Spleen (tissue), 11 donors: Measurements from ENCODE around the gene OTUD4. TPM values are rescaled to one million over a fixed set of nuclear protein-coding genes. Genes with fewer than 3 reads are reported as not detected.

Source experiments
- DNase-seq: peaks from one replicate; pipeline ENCODE4 v3.0.0-alpha.2; 2020
- H3K27ac ChIP-seq, 8 donors: fragments of 200-600 bp; sonication (generic) in 7 of 8; 1 replicate in 4 of 8; 2 replicates in 4 of 8; pipeline versions ENCODE4 v1.5.0 to v1.8.0; 2016 to 2021; ENCODE audit warnings: inconsistent platforms in 4 of 8, mild to moderate bottlenecking in 4 of 8, moderate library complexity in 1 of 8
- H3K27me3 ChIP-seq, 7 donors: fragments of 200-600 bp; sonication (generic) in 6 of 7; replicated peaks in 1 of 7; 1 replicate in 4 of 7; 2 replicates in 3 of 7; pipeline versions ENCODE4 v1.5.0 to v1.8.0; 2016 to 2021; ENCODE audit warnings: inconsistent platforms in 3 of 7, mild to moderate bottlenecking in 1 of 7
- H3K36me3 ChIP-seq, 6 donors: fragments of 200-600 bp; sonication (generic) in 5 of 6; 1 replicate in 4 of 6; 2 replicates in 2 of 6; pipeline versions ENCODE4 v1.5.0 to v1.8.0; 2016 to 2021; ENCODE audit warnings: inconsistent platforms in 2 of 6
- H3K4me1 ChIP-seq, 6 donors: fragments of 200-600 bp; sonication (generic) in 5 of 6; 1 replicate in 3 of 6; 2 replicates in 3 of 6; pipeline versions ENCODE4 v1.5.0 to v1.8.0; 2016 to 2021; ENCODE audit warnings: inconsistent platforms in 3 of 6
- H3K4me3 ChIP-seq, 8 donors: fragments of 200-600 bp; sonication (generic) in 7 of 8; 1 replicate in 4 of 8; 2 replicates in 4 of 8; pipeline versions ENCODE4 v1.5.0 to v1.8.0; 2016 to 2021; ENCODE audit warnings: inconsistent platforms in 4 of 8, mild to moderate bottlenecking in 4 of 8, moderate library complexity in 2 of 8
- H3K9me3 ChIP-seq, 8 donors: fragments of 200-600 bp; sonication (generic) in 7 of 8; 1 replicate in 4 of 8; 2 replicates in 4 of 8; pipeline versions ENCODE4 v1.5.0 to v1.8.0; 2016 to 2021; ENCODE audit warnings: inconsistent platforms in 4 of 8
- POLR2A ChIP-seq, 3 donors: fragments of 450-650 bp; IDR thresholded peaks; one replicate each; pipeline ENCODE4 v1.5.1; 2017; ENCODE audit warnings: antibody characterized with exemption in 3 of 3, mild to moderate bottlenecking in 1 of 3
- POLR2AphosphoS5 ChIP-seq, 3 donors: sonication (generic); formaldehyde crosslinking; IDR thresholded peaks; one replicate each; pipeline ENCODE4 v1.5.1; 2017; ENCODE audit warnings: antibody characterized with exemption in 3 of 3
- WGBS, 5 donors: extraction: QIAGEN DNeasy Blood & Tissue Kit in 3 of 5; methylation state at CpG; one replicate each; pipeline versions ENCODE4 v1.1.5 to v1.1.7; 2013 to 2018; 5-methylcytosine and 5-hydroxymethylcytosine counted together
- intact Hi-C: fragments of 100-400 bp; cut with DNase I; formaldehyde crosslinking; loops from one replicate; pipeline ENCODE4 v1.15.0; 2023; ENCODE audit warnings: low total_unique reads
- polyA plus RNA-seq, 3 donors: library from polyadenylated mRNA; stranded (reverse); fragments of 200-250 nt; gene quantifications; one replicate each; pipeline ENCODE4 v1.2.1, GENCODE V29; 2013
- total RNA-seq, 7 donors: library from RNA; depleted of rRNA in 3 of 7; stranded (reverse); fragments of >200 nt in 3 of 7; fragmentation: NEBNext Ultra II Directional in 4 of 7; extraction: Animal tissue kit (Norgen Biotek cat#: 25700) in 4 of 7; gene quantifications; one replicate each; pipeline versions ENCODE4 v1.1.0 to v1.2.1, GENCODE V29; 2016 to 2021
- TF ChIP-seq, protein P1 (sequence below), 11 experiments: fragments of 200-600 bp in 7 of 11; fragments of 450-650 bp in 4 of 11; sonication (generic) in 4 of 11; IDR thresholded peaks in 8 of 11; conservative IDR thresholded peaks in 3 of 11; 1 replicate in 7 of 11; 2 replicates in 4 of 11; pipeline versions ENCODE4 v1.4.0 to v1.8.0; 2016 to 2021; ENCODE audit warnings: antibody characterized with exemption in 11 of 11, inconsistent platforms in 4 of 11, mild to moderate bottlenecking in 1 of 11
- donor health status: healthy with polysubstance abuse.
- donor health status: DM: no; HTN: no; CAD: no; lungs with moderate emphysema.
- donor health status: DM: no; HTN: no; CAD: no.
- donor health status: Bipolar disorder and iron deficiency.
- donor health status: healthy.
- donor health status: DM: no; HTN: no; CAD: no.
- donor health status: DM: yes; HTN: yes; CAD: no.

Gene OTUD4
- total and polyA plus RNA-seq, 10 donors: 8.1 to 53.0 (median 44.1) TPM

- peak overlapping the region in 1 of 8 donors; percentile 2 for H3K27ac ChIP-seq
- H3K4me1 ChIP-seq: peaks cover 0 to 36% (median 10%) of the 10 kb centered on the region in 6 donors
- intact Hi-C loops: no loop called here
- 95 to 98% (median 97%) methylated on average over 2 of the region's 2 CpGs for WGBS, 5 donors
- no peaks in the 10 kb centered on the region for H3K27me3 ChIP-seq
- H3K4me3 ChIP-seq: no peak overlapping the region
- DNase-seq: no peak
- H3K9me3 ChIP-seq: no peaks in the 10 kb centered on the region
- peaks cover 0 to 93% (median 38%) of the 10 kb centered on the region in 6 donors for H3K36me3 ChIP-seq
- TF ChIP-seq, protein P1, sequence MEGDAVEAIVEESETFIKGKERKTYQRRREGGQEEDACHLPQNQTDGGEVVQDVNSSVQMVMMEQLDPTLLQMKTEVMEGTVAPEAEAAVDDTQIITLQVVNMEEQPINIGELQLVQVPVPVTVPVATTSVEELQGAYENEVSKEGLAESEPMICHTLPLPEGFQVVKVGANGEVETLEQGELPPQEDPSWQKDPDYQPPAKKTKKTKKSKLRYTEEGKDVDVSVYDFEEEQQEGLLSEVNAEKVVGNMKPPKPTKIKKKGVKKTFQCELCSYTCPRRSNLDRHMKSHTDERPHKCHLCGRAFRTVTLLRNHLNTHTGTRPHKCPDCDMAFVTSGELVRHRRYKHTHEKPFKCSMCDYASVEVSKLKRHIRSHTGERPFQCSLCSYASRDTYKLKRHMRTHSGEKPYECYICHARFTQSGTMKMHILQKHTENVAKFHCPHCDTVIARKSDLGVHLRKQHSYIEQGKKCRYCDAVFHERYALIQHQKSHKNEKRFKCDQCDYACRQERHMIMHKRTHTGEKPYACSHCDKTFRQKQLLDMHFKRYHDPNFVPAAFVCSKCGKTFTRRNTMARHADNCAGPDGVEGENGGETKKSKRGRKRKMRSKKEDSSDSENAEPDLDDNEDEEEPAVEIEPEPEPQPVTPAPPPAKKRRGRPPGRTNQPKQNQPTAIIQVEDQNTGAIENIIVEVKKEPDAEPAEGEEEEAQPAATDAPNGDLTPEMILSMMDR (IDR thresholded peaks at IDR 0.05 in 8 of 11, conservative IDR thresholded peaks at IDR 0.05 in 3 of 11): no peak
- TF ChIP-seq POLR2A (IDR thresholded peaks at IDR 0.05) (no peak), POLR2AphosphoS5 (IDR thresholded peaks at IDR 0.05) (no peak)
Measured at GRCh38 chr4:145167887-145168286, 12.5 kb downstream of the OTUD4 start.

DNA sequence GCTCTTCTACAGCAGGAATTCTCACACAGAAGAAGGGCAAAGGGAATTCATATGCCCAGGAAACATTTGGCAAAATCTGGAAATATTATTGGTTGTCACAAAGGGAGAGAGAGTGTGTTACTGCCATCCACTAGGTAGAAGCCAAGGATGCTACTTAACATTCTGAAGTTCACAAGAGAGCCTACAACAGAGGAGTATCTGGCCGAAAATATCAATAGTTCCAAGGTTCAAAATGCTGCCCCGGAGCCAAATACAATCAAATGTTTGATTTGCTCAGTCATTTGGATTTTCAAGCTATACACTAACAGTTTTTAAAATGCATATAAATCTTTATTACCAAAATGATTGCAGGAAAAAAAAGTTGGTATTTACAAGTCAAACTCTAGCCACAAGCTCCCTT, 18.8 kb downstream of the OTUD4 start:
- peaks cover 0 to 9% (median 0%) of the 10 kb centered on the region in 6 donors for H3K4me1 ChIP-seq
- intact Hi-C loops: no loop called here
- DNase-seq: no peak
- peaks cover 5 to 100% (median 52%) of the 10 kb centered on the region in 6 donors for H3K36me3 ChIP-seq
- H3K9me3 ChIP-seq: no peaks in the 10 kb centered on the region
- TF ChIP-seq, protein P1 (IDR thresholded peaks at IDR 0.05 in 8 of 11, conservative IDR thresholded peaks at IDR 0.05 in 3 of 11): no peak
- TF ChIP-seq POLR2AphosphoS5 (IDR thresholded peaks at IDR 0.05) (no peak), POLR2A (IDR thresholded peaks at IDR 0.05) (no peak)
- H3K27ac ChIP-seq: no peak overlapping the region
- H3K4me3 ChIP-seq: no peak overlapping the region
- WGBS, 5 donors: 42 to 46% (median 46%) methylated on average over 2 of the region's 2 CpGs
- no peaks in the 10 kb centered on the region for H3K27me3 ChIP-seq

DNA sequence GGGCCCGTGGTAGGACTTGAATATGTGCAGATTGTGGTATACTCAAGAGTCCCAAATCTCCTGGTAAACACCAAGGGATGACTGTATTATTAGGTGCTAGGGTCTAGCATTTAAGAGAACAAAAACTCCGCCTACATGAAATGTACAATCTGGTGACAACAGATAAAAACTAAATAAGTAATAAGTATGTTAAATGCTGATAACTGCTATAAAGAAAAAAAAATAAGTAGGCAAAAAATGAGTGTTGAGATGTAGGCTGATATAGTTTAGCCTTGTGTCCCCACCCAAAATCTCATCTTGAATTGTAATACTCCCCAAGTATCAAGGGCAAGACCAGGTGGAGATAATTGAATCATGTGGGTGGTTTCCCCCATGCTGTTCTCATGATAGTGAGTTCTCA, 23.4 kb downstream of the OTUD4 start:
- H3K36me3 ChIP-seq: peaks cover 2 to 100% (median 63%) of the 10 kb centered on the region in 6 donors
- peaks cover 0 to 34% (median 0%) of the 10 kb centered on the region in 6 donors for H3K4me1 ChIP-seq
- intact Hi-C loops: loop anchor here (10.0 kb wide), 3 partner anchors 52 to 458 kb away; partner anchors contain the start of gene MMAA
- WGBS, 5 donors: 89 to 98% (median 96%) methylated on average over 2 of the region's 2 CpGs
- no peak overlapping the region for H3K27ac ChIP-seq
- TF ChIP-seq, protein P1 (IDR thresholded peaks at IDR 0.05 in 8 of 11, conservative IDR thresholded peaks at IDR 0.05 in 3 of 11): no peak
- no peak for TF ChIP-seq POLR2A (IDR thresholded peaks at IDR 0.05)
- TF ChIP-seq POLR2AphosphoS5 (IDR thresholded peaks at IDR 0.05): no peak
- no peaks in the 10 kb centered on the region for H3K27me3 ChIP-seq
- no peak overlapping the region for H3K4me3 ChIP-seq
- no peaks in the 10 kb centered on the region for H3K9me3 ChIP-seq
- no peak for DNase-seq

DNA sequence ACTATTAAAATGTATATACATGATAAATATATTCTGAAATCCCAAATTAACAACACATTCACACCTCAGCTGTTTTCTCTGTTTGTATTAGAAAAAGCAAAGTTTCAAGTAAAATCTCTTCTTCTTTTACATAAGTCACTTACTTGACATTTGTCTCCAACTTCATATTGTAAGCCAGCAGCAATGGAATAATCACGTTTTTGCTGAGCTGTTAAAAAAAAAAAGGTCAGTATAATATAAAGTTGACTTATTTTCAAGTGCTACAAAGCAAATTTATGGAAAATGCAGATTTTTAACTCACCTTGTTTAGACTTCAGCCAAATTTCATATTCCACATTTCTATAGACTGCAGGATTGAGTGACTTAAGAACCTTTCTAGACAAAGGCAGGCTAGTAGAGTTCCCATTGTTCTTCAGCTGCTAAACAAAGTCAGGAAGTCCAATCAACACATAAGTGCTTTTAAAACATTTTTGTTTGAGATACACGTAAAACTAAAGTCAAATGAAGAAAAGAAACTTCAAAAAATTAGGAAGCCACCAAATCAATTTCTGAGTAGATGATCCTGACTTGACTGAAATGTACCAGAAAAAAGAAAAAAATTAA, 25.0 kb downstream of the OTUD4 start:
- peaks cover 0 to 33% (median 0%) of the 10 kb centered on the region in 6 donors for H3K4me1 ChIP-seq
- intact Hi-C loops: loop anchor here (10.0 kb wide), 3 partner anchors 51 to 459 kb away; partner anchors contain the start of gene MMAA
- TF ChIP-seq POLR2AphosphoS5 (IDR thresholded peaks at IDR 0.05) (no peak), POLR2A (IDR thresholded peaks at IDR 0.05) (no peak)
- TF ChIP-seq, protein P1 (IDR thresholded peaks at IDR 0.05 in 8 of 11, conservative IDR thresholded peaks at IDR 0.05 in 3 of 11): no peak
- no peak overlapping the region for H3K27ac ChIP-seq
- 64 to 74% (median 68%) methylated on average over 2 of the region's 2 CpGs for WGBS, 5 donors
- DNase-seq: no peak
- H3K27me3 ChIP-seq: no peaks in the 10 kb centered on the region
- H3K36me3 ChIP-seq: peaks cover 0 to 100% (median 61%) of the 10 kb centered on the region in 6 donors
- H3K4me3 ChIP-seq: no peak overlapping the region
- H3K9me3 ChIP-seq: no peaks in the 10 kb centered on the region
